Body of pancreas (tissue), 4 donors: ENCODE results near the gene FFAR4. TPM values are rescaled to one million over a fixed set of nuclear protein-coding genes. Genes with fewer than 3 reads are reported as not detected.
A peak's percentile ranks its signal among the peaks of the same experiment; 100 is the strongest.
"Not testable (repeated sequence)": the region's sequence is repeated elsewhere in the genome, so short reads cannot be mapped to it uniquely, and the experiment has no call there.

ENCODE experiments used
- ATAC-seq: fragments of 150-250 bp; one replicate; pipeline ENCODE4 v1.9.1; 2016
- DNase-seq, 4 donors: peaks; one replicate each; pipeline ENCODE4 v3.0.0-alpha.2; 2019
- H3K27ac ChIP-seq, 4 donors: fragments of 200-600 bp; sonication (generic); 1 replicate in 3 of 4; 2 replicates in 1 of 4; pipeline versions ENCODE4 v1.5.1 to v1.6.1; 2016 to 2019; ENCODE audit warnings: mild to moderate bottlenecking in 1 of 4, mixed read lengths in 1 of 4, moderate library complexity in 1 of 4
- H3K27me3 ChIP-seq, 2 donors: fragments of 200-600 bp; sonication (generic); one replicate each; pipeline ENCODE4 v1.6.0; 2016; ENCODE audit warnings: mild to moderate bottlenecking in 1 of 2
- H3K36me3 ChIP-seq, 2 donors: fragments of 200-600 bp; sonication (generic); replicated peaks in 1 of 2; 2 replicates each; pipeline ENCODE4 v1.5.1; 2016; ENCODE audit warnings: low read depth in 2 of 2; ENCODE audit not compliant: insufficient read depth in 1 of 2
- H3K4me1 ChIP-seq: fragments of 200-600 bp; sonication (generic); one replicate; pipeline ENCODE4 v1.6.0; 2016
- H3K4me3 ChIP-seq, 2 donors: fragments of 200-600 bp; sonication (generic); 1 replicate in 1 of 2; 2 replicates in 1 of 2; pipeline ENCODE4 v1.5.1; 2016 to 2019
- H3K9me3 ChIP-seq, 3 donors: fragments of 200-600 bp; sonication (generic); 1 replicate in 2 of 3; 2 replicates in 1 of 3; pipeline ENCODE4 v1.5.1; 2016
- POLR2A ChIP-seq, 3 donors: fragments of 450-650 bp; IDR thresholded peaks; one replicate each; pipeline ENCODE4 v1.6.1; 2016; ENCODE audit warnings: antibody characterized with exemption in 3 of 3, mild to moderate bottlenecking in 2 of 3
- WGBS, 2 donors: methylation state at CpG; one replicate each; pipeline ENCODE4 v1.1.5; 2017; 5-methylcytosine and 5-hydroxymethylcytosine counted together
- intact Hi-C: fragments of 100-400 bp; cut with DNase I; formaldehyde crosslinking; loops from one replicate; pipeline ENCODE4 v1.15.1; 2023
- total RNA-seq, 2 donors: library from RNA; depleted of rRNA; stranded (reverse); fragments of >200 nt; gene quantifications; one replicate each; pipeline ENCODE4 v1.1.0, GENCODE V29; 2016
- TF ChIP-seq, protein P1 (sequence below), 7 experiments: fragments of 450-650 bp in 4 of 7; fragments of 200-600 bp in 3 of 7; sonication (generic) in 3 of 7; IDR thresholded peaks; one replicate each; pipeline ENCODE4 v1.5.1; 2016 to 2019; ENCODE audit warnings: antibody characterized with exemption in 7 of 7

FFAR4 gene
- total RNA-seq, 2 donors from 2014 or later: 0.78 to 2.3 TPM

DNA sequence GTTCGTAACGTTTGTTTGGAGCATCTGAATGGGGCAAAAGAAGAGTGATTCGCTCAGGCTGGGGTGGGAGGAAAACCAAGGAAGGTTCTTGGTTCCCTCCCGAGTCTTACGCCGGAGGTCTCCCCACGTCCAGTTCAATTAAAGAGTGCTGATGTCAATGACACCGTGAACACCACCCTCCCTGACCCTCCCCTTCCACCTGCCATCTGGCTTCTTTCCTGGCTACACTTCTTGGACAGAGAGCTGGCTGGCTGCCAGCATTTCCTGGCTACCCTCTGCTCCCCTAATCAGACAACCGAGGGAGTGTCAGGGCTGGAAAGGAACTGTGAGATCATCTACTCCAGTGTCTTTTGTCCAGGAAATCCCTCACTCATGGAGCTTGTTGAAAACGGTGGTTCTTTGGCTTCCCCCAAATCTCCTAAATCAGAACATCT is 24.1 kb upstream of the FFAR4 start:
- Histone ChIP-seq H3K4me1 (peaks cover 4% of the 10 kb centered on the region), H3K4me3 (no peak overlapping the region), H3K36me3 (no peaks in the 10 kb centered on the region), H3K27ac (no peak overlapping the region), H3K27me3 (no peaks in the 10 kb centered on the region), H3K9me3 (no peaks in the 10 kb centered on the region)
- intact Hi-C loops: no loop called here
- peak; percentile 36 to 70 (median 43) for DNase-seq
- TF ChIP-seq, protein P1, sequence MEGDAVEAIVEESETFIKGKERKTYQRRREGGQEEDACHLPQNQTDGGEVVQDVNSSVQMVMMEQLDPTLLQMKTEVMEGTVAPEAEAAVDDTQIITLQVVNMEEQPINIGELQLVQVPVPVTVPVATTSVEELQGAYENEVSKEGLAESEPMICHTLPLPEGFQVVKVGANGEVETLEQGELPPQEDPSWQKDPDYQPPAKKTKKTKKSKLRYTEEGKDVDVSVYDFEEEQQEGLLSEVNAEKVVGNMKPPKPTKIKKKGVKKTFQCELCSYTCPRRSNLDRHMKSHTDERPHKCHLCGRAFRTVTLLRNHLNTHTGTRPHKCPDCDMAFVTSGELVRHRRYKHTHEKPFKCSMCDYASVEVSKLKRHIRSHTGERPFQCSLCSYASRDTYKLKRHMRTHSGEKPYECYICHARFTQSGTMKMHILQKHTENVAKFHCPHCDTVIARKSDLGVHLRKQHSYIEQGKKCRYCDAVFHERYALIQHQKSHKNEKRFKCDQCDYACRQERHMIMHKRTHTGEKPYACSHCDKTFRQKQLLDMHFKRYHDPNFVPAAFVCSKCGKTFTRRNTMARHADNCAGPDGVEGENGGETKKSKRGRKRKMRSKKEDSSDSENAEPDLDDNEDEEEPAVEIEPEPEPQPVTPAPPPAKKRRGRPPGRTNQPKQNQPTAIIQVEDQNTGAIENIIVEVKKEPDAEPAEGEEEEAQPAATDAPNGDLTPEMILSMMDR (IDR thresholded peaks at IDR 0.05): no peak
- no peak for TF ChIP-seq POLR2A (IDR thresholded peaks at IDR 0.05)
- peak; percentile 35 for ATAC-seq
- WGBS, 2 donors: 12 to 15% methylated on average over 9 to 10 of the region's 10 CpGs

- H3K4me1 ChIP-seq, DNase-seq, H3K4me3 ChIP-seq, ATAC-seq, H3K27ac ChIP-seq, intact Hi-C loops, H3K27me3 ChIP-seq, H3K36me3 ChIP-seq, H3K9me3 ChIP-seq: not testable (repeated sequence)
- WGBS, 2 donors: 71 to 79% methylated on average over 8 of the region's 8 CpGs
Observed at GRCh38 chr10:93546995-93547394, 19.5 kb upstream of the FFAR4 start.

DNA sequence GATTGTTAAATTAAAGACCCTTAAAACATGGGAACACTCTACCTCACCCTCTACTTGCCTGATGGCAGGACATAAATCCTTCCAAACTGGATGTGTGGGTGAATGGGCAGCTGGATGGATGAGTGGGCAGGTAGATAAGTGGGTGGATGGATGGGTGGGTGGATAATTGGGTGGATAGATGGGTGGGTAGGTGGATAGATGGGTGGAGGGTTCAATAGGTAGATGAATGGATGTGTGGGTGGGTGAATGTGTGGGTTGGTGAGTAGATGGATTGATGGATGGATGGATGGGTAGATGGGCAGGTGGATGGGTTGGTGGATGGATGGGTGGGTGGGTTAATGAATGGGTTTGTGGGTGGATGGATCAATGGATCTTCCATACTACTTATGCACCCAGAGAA is 18.9 kb upstream of the FFAR4 start:
- Histone ChIP-seq H3K4me1 (no peaks in the 10 kb centered on the region), H3K9me3 (no peaks in the 10 kb centered on the region), H3K27me3 (no peaks in the 10 kb centered on the region), H3K4me3 (no peak overlapping the region), H3K27ac (no peak overlapping the region), H3K36me3 (no peaks in the 10 kb centered on the region)
- no peak for TF ChIP-seq POLR2A (IDR thresholded peaks at IDR 0.05)
- TF ChIP-seq, protein P1 (IDR thresholded peaks at IDR 0.05): no peak
- DNase-seq (no peak), ATAC-seq (no peak)
- intact Hi-C loops: no loop called here

DNA sequence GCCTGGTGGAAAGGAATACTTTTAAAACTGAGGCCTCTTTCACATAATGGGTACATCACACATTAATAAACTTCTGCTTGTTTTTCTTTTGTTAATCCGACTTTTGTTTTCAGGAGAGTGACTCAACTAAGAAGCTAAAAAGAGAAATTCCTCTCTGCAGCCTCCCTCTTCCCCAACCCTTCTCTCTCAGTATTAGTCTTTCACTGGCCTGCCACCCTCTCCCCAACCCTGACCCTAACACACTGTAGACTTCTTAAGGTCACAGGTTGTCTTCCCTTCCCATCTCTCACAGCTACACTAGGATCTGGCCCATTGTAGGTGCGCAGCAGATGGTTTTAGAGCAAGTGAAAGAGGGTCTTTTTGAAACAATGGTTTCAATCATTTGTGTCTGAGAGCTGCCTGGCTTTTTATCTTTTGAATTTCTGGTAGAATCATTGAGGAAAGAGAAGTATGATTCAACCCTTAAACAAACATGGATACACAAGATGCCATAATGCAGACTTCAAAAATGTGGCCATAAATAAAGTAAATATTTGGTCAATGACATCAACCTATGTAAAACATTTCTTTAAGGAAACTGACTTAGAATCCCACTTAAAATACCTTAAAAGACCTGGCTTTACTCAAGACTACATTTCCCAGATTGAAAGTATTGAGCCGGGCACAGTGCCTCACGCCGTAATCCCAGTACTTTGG is 17.9 kb upstream of the FFAR4 start:
- ATAC-seq: no peak
- Histone ChIP-seq H3K36me3 (no peaks in the 10 kb centered on the region), H3K4me1 (no peaks in the 10 kb centered on the region), H3K9me3 (no peaks in the 10 kb centered on the region), H3K4me3 (no peak overlapping the region), H3K27me3 (no peaks in the 10 kb centered on the region), H3K27ac (no peak overlapping the region)
- intact Hi-C loops: no loop called here
- DNase-seq: no peak
- 83 to 84% methylated on average over 5 of the region's 5 CpGs for WGBS, 2 donors
- TF ChIP-seq, protein P1 (IDR thresholded peaks at IDR 0.05): no peak

- intact Hi-C loops: loop anchor here (10.0 kb wide), 2 partner anchors 124 to 304 kb away; no protein-coding TSS in a partner anchor
- Histone ChIP-seq H3K27ac (no peak overlapping the region), H3K9me3 (no peaks in the 10 kb centered on the region), H3K27me3 (no peaks in the 10 kb centered on the region), H3K4me3 (no peak overlapping the region), H3K4me1 (no peaks in the 10 kb centered on the region), H3K36me3 (no peaks in the 10 kb centered on the region)
- ATAC-seq: no peak
- no peak for TF ChIP-seq POLR2A (IDR thresholded peaks at IDR 0.05)
- TF ChIP-seq, protein P1 (IDR thresholded peaks at IDR 0.05): no peak
- 61 to 68% methylated on average over 4 of the region's 4 CpGs for WGBS, 2 donors
- DNase-seq: no peak
Observed at GRCh38 chr10:93550606-93551005, 15.9 kb upstream of the FFAR4 start.
